HEK293 (cell line): ENCODE results near the gene AMN.
A peak's percentile ranks its signal among the peaks of the same experiment; 100 is the strongest.

Source experiments
- CTCF ChIA-PET: fragments of 350-600 bp; formaldehyde crosslinking; extraction: SDS; loops from one replicate; lab custom pipeline; 2021; ENCODE audit warnings: antibody characterized with exemption; lab: Yijun Ruan, JAX
- POLR2A ChIA-PET: fragments of 300-600 bp; formaldehyde crosslinking; extraction: SDS; loops from one replicate; lab custom pipeline; 2020; ENCODE audit warnings: antibody characterized with exemption, inconsistent platforms; lab: Yijun Ruan, JAX
- H3K27ac ChIP-seq: fragments of 200-500 bp; sonication (Bioruptor generic); 2 replicates; pipeline ENCODE4 v1.5.1; 2014; ENCODE audit warnings: low read depth, low read length, control low read depth, inconsistent platforms; ENCODE audit errors: extremely low read depth
- H3K36me3 ChIP-seq, 2 experiments: fragments of 200-500 bp in 1 of 2; sonication (Bioruptor generic) in 1 of 2; 1 replicate in 1 of 2; 2 replicates in 1 of 2; pipeline ENCODE4 v1.5.1; 2014 to 2017; ENCODE audit warnings: inconsistent platforms in 2 of 2, low read length in 2 of 2; ENCODE audit not compliant: control insufficient read depth in 2 of 2, insufficient read depth in 1 of 2
- H3K4me1 ChIP-seq: fragments of 200-500 bp; sonication (Bioruptor generic); 2 replicates; pipeline ENCODE4 v1.5.1; 2014; ENCODE audit warnings: mild to moderate bottlenecking, low read length, inconsistent platforms; ENCODE audit not compliant: control insufficient read depth, insufficient read depth
- H3K4me3 ChIP-seq: 2 replicates; pipeline ENCODE4 v1.5.1; 2011; ENCODE audit warnings: low read depth, mild to moderate bottlenecking, control low read depth, low read length, moderate library complexity
- H3K9me3 ChIP-seq: fragments of 200-500 bp; sonication (Bioruptor generic); 2 replicates; pipeline ENCODE4 v1.5.1; 2014; ENCODE audit warnings: low read depth, low read length, inconsistent platforms; ENCODE audit not compliant: control insufficient read depth, insufficient read depth
- KLF10 ChIP-seq: fragments of 450-650 bp; IDR thresholded peaks from 2 replicates; pipeline ENCODE4 v1.5.1; 2018; ENCODE audit warnings: missing biosample characterization, mild to moderate bottlenecking, missing genetic modification characterization
- KLF16 ChIP-seq: fragments of 450-650 bp; formaldehyde crosslinking; IDR thresholded peaks from 2 replicates; pipeline ENCODE4 v1.5.1; 2017; ENCODE audit warnings: missing biosample characterization, missing genetic modification characterization
- KLF7 ChIP-seq: fragments of 450-650 bp; formaldehyde crosslinking; IDR thresholded peaks from 2 replicates; pipeline ENCODE4 v1.5.1; 2016; ENCODE audit warnings: missing biosample characterization, missing genetic modification characterization, borderline replicate concordance
- PRDM1 ChIP-seq: fragments of 450-650 bp; formaldehyde crosslinking; IDR thresholded peaks from 2 replicates; pipeline ENCODE4; 2016; ENCODE audit warnings: missing biosample characterization, missing genetic modification characterization
- SP7 ChIP-seq: fragments of 450-650 bp; formaldehyde crosslinking; IDR thresholded peaks from 2 replicates; pipeline ENCODE4 v1.5.1; 2016; ENCODE audit warnings: missing biosample characterization, missing genetic modification characterization
- YY1 ChIP-seq: fragments of 450-650 bp; formaldehyde crosslinking; IDR thresholded peaks from 2 replicates; pipeline ENCODE4 v1.5.1; 2018; ENCODE audit warnings: missing biosample characterization, missing genetic modification characterization
- ZEB2 ChIP-seq: fragments of 450-650 bp; formaldehyde crosslinking; IDR thresholded peaks from 2 replicates; pipeline ENCODE4 v1.5.1; 2016; ENCODE audit warnings: missing biosample characterization, missing genetic modification characterization
- ZFP3 ChIP-seq: fragments of 450-650 bp; formaldehyde crosslinking; IDR thresholded peaks from 2 replicates; pipeline ENCODE4 v1.5.1; 2016; ENCODE audit warnings: low read depth, missing biosample characterization, missing genetic modification characterization
- ZFP69B ChIP-seq: fragments of 450-650 bp; formaldehyde crosslinking; IDR thresholded peaks from 2 replicates; pipeline ENCODE4 v1.5.1; 2016; ENCODE audit warnings: missing biosample characterization, missing genetic modification characterization
- ZNF221 ChIP-seq: fragments of 450-650 bp; formaldehyde crosslinking; IDR thresholded peaks from 2 replicates; pipeline ENCODE4 v1.5.1; 2017; ENCODE audit warnings: missing biosample characterization, missing genetic modification characterization, borderline replicate concordance
- ZNF223 ChIP-seq: fragments of 450-650 bp; formaldehyde crosslinking; IDR thresholded peaks from 2 replicates; pipeline ENCODE4 v1.5.1; 2016; ENCODE audit warnings: missing biosample characterization, missing genetic modification characterization
- ZNF266 ChIP-seq: fragments of 450-650 bp; formaldehyde crosslinking; IDR thresholded peaks from 2 replicates; pipeline ENCODE4 v1.5.1; 2016; ENCODE audit warnings: missing biosample characterization, missing genetic modification characterization, low read depth
- ZNF274 ChIP-seq, 2 experiments: fragments of 200-500 bp in 1 of 2; fragments of 450-650 bp in 1 of 2; sonication (Bioruptor generic) in 1 of 2; formaldehyde crosslinking in 1 of 2; IDR thresholded peaks; 2 replicates each; pipeline versions ENCODE4 v1.5.1 to v1.6.1; 2014 to 2016; ENCODE audit warnings: borderline replicate concordance in 1 of 2, inconsistent platforms in 1 of 2, low read length in 1 of 2, missing biosample characterization in 1 of 2, missing genetic modification characterization in 1 of 2
- ZNF335 ChIP-seq: fragments of 450-650 bp; formaldehyde crosslinking; conservative IDR thresholded peaks from 2 replicates; pipeline ENCODE4 v1.5.1; 2016; ENCODE audit warnings: missing biosample characterization, missing genetic modification characterization
- ZNF416 ChIP-seq: fragments of 450-650 bp; formaldehyde crosslinking; IDR thresholded peaks from 2 replicates; pipeline ENCODE4 v1.5.1; 2016; ENCODE audit warnings: missing biosample characterization, missing genetic modification characterization
- ZNF548 ChIP-seq: fragments of 450-650 bp; formaldehyde crosslinking; IDR thresholded peaks from 2 replicates; pipeline ENCODE4 v1.5.1; 2016; ENCODE audit warnings: missing biosample characterization, missing genetic modification characterization
- ZNF600 ChIP-seq: fragments of 450-650 bp; formaldehyde crosslinking; IDR thresholded peaks from 2 replicates; pipeline ENCODE4 v1.5.1; 2016; ENCODE audit warnings: missing biosample characterization, missing genetic modification characterization
- ZNF629 ChIP-seq: fragments of 450-650 bp; formaldehyde crosslinking; IDR thresholded peaks from 2 replicates; pipeline ENCODE4 v1.5.1; 2017; ENCODE audit warnings: missing biosample characterization, missing genetic modification characterization
- ZNF843 ChIP-seq: fragments of 450-650 bp; formaldehyde crosslinking; IDR thresholded peaks from 2 replicates; pipeline ENCODE4 v1.5.1; 2016; ENCODE audit warnings: missing biosample characterization, missing genetic modification characterization
- ZXDB ChIP-seq: fragments of 450-650 bp; formaldehyde crosslinking; IDR thresholded peaks from 2 replicates; pipeline ENCODE4 v1.5.1; 2016; ENCODE audit warnings: missing biosample characterization, missing genetic modification characterization
- TF ChIP-seq, protein P1 (sequence below): fragments of 450-650 bp; formaldehyde crosslinking; IDR thresholded peaks from 2 replicates; pipeline ENCODE4 v1.5.1; 2016; ENCODE audit warnings: missing biosample characterization, missing genetic modification characterization

The AMN gene

DNA sequence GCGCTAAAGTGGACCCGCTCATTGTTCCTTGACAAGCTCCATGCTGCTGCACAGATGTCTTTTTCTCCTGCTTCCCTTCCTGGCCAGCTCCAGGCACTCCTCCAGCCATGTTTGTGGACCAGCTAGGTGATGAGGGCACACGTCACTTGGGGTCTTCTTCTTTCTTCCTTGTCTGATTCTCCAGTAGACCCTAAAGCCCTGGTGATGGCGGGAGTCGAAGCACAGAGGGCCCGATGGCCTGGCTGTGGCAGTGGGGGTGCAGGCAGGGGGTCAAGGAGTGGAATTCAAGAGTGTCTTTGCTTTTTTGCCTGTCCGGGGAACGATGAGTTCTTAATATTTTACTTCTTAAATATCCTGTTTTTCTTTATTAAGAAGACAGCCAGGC, 23.0 kb upstream of the AMN start:
- POLR2A ChIA-PET: no interaction called here
- peaks cover 0 to 63% of the 10 kb centered on the region in 2 experiments; a peak in 2 of 3 replicates for H3K36me3 ChIP-seq

DNA sequence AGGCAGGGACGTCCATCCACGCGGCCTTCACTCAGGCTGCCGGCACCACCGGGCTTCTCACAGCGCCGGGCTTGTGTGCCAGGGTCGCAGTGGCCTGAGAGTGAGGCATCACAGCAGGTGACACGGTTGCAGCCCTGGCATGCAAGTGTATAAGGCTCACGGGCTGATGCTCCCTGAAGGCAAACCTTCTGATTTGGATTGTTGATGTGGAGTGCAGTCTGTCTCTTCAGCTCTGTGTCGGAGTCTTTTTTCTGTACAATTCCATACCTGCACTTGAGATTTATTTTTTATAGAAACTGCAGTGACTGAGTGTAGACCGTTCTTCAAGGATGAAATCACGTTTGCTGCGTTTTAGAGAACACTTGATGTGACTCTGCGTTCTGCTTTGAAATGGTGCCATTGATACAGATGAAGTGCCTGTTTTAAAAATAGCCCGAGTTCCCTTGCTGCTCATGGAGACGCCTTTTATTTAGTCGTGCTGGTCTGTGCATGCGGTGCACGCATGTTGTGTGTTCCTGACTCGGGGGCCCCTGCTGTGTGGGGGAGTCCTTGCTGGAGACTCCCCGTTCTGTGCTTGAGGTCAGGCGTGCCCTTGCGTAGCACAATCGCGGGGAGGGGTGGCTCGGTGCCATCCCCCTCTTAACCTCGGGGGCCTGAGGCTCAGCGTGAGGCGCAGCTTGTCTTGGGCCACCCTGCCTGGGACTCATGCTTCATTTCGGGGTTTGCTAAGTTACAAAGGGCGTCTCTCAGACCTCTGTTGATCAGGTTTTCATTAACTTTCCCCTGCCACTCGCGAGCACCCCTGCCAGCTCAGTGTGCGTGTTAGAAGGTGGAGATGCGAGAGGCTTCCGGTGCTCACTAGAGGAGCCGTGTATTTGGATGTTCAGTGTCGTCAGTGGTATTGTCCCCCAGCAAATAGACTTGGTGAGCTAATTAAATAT, 21.6 kb upstream of the AMN start:
- no peak overlapping the region for H3K27ac ChIP-seq
- H3K4me1 ChIP-seq: no peaks in the 10 kb centered on the region
- ChIA-PET CTCF (no interaction called here), POLR2A (no interaction called here)
- no peaks in the 10 kb centered on the region for H3K9me3 ChIP-seq
- peaks cover 0 to 65% of the 10 kb centered on the region in 2 experiments; a peak in 2 of 3 replicates for H3K36me3 ChIP-seq
- peak; percentile 68 for TF ChIP-seq ZNF600 (tag by site-specific recombination)
- TF ChIP-seq ZNF266 (tag by site-specific recombination): no peak
- TF ChIP-seq ZXDB (tag by site-specific recombination): no peak
- TF ChIP-seq ZNF274 (IDR thresholded peaks at IDR 0.05; ENCODE audit: low read length): no peak
- TF ChIP-seq ZNF274 (tag by site-specific recombination; IDR thresholded peaks at IDR 0.05; ENCODE audit: borderline replicate concordance): no peak
- no peak for TF ChIP-seq KLF7 (tag by site-specific recombination)
- no peak overlapping the region for H3K4me3 ChIP-seq

More for the DNA sequence above, 23.0 kb upstream of the AMN start:
- Histone ChIP-seq H3K9me3 (no peaks in the 10 kb centered on the region), H3K4me1 (no peaks in the 10 kb centered on the region), H3K4me3 (no peak overlapping the region), H3K27ac (no peak overlapping the region)
- CTCF ChIA-PET: no interaction called here
- TF ChIP-seq YY1 (tag by site-specific recombination) (no peak), PRDM1 (tag by site-specific recombination) (no peak), ZNF416 (tag by site-specific recombination) (no peak)
- TF ChIP-seq, protein P1, sequence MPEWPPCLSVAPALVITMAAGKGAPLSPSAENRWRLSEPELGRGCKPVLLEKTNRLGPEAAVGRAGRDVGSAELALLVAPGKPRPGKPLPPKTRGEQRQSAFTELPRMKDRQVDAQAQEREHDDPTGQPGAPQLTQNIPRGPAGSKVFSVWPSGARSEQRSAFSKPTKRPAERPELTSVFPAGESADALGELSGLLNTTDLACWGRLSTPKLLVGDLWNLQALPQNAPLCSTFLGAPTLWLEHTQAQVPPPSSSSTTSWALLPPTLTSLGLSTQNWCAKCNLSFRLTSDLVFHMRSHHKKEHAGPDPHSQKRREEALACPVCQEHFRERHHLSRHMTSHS (tag by site-specific recombination): no peak

DNA sequence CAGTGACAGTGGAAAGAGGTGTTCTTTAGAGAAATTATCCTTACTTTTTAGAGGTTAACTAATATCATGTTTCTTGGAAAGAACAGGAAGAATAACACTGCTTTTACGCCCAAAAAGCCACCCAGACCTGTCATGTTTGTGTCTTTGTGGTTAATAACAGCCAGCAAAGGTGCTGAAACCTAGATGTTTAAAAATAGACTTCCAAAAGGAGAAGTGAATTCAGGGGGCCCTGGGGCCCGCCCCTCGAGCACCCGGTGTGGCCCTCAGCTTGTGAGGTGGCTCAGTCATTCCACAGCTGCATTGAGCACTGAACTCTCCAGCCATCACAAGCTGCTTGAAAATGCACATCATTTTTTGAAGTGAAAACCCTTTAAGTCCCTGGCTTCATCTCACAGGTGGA, 20.8 kb upstream of the AMN start:
- TF ChIP-seq ZNF274 (IDR thresholded peaks at IDR 0.05; ENCODE audit: low read length) (no peak), ZNF274 (tag by site-specific recombination; IDR thresholded peaks at IDR 0.05; ENCODE audit: borderline replicate concordance) (no peak), ZFP69B (no peak)
- no peak overlapping the region for H3K27ac ChIP-seq
- no peak overlapping the region for H3K4me3 ChIP-seq
- ChIA-PET POLR2A (no interaction called here), CTCF (interaction anchor here (1.2 kb wide), 1 partner anchor 207 kb away, joined by 3 read pairs; no protein-coding TSS in a partner anchor)
- H3K4me1 ChIP-seq: no peaks in the 10 kb centered on the region
- peaks cover 0 to 70% of the 10 kb centered on the region in 2 experiments; a peak in 2 of 3 replicates for H3K36me3 ChIP-seq
- no peaks in the 10 kb centered on the region for H3K9me3 ChIP-seq

DNA sequence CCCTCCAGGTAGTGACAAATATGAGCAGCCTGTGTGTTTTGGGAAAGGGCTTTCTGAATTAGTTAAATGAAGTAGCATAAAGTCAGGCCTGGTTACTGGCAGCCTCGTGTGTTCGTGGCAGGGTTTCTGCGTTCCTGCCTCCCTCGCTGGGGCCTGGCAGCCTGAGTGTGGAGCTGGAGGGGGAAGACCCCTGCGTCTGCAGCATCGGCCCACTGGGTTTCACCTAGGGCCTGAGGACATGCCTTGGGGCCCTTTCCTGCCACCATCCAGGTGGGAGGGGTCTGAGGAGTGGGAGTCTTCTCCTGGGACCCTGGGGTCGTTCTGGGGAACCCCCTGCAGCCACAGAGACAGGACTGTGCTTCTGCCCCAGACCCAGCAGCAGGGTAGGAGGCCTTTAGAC, 20.4 kb upstream of the AMN start:
- H3K4me1 ChIP-seq: no peaks in the 10 kb centered on the region
- TF ChIP-seq ZNF223 (no peak), ZNF221 (no peak), ZNF335 (tag by site-specific recombination) (no peak), ZNF629 (tag by site-specific recombination) (no peak), ZFP3 (tag by site-specific recombination) (no peak), KLF16 (tag by site-specific recombination) (no peak), ZEB2 (tag by site-specific recombination) (no peak), ZNF548 (tag by site-specific recombination) (no peak), KLF10 (tag by site-specific recombination) (no peak), ZNF843 (tag by site-specific recombination) (no peak), SP7 (no peak)
- TF ChIP-seq, all 188 proteins: peak for 0
- H3K4me3 ChIP-seq: no peak overlapping the region
- POLR2A ChIA-PET: no interaction called here
- H3K9me3 ChIP-seq: no peaks in the 10 kb centered on the region
- CTCF ChIA-PET: interaction anchor here (1.2 kb wide), 1 partner anchor 208 kb away, joined by 3 read pairs; no protein-coding TSS in a partner anchor
- no peak overlapping the region for H3K27ac ChIP-seq
- peaks cover 0 to 75% of the 10 kb centered on the region in 2 experiments; a peak in 2 of 3 replicates for H3K36me3 ChIP-seq
